HG03175 (cell line): ENCODE measurements around the gene LARGE1.
A peak's percentile ranks its signal among the peaks of the same experiment; 100 is the strongest.
"Not testable (repeated sequence)": the region's sequence is repeated elsewhere in the genome, so short reads cannot be mapped to it uniquely, and the experiment has no call there.

Experiments used
- ATAC-seq: cut with Tn5 transposase; IDR thresholded peaks from one replicate; pipeline ENCODE4 v1.9.1; 2021; ENCODE audit warnings: mild to moderate bottlenecking, moderate library complexity; ENCODE audit not compliant: unreplicated experiment

Gene LARGE1

DNA sequence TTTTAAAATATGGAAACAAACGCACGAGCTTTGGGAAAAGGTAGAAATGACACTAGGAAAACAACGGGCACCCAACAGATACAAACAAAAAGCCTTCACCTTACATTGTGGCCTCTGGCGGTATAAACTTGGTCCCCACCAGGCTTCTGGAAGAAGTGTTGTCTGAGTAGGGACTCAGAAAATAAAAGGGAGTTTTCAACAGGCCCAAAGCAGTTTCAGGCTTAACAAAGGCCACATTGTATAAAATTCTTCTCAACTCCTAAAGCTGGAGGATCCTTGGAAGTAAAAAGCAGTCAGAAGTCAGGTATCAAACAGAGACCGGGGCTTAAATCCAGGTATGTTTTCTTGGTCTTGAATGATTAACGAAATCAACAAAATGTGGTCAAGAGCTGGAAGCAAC, 61.0 kb downstream of the LARGE1 start:
- ATAC-seq = no peak

DNA sequence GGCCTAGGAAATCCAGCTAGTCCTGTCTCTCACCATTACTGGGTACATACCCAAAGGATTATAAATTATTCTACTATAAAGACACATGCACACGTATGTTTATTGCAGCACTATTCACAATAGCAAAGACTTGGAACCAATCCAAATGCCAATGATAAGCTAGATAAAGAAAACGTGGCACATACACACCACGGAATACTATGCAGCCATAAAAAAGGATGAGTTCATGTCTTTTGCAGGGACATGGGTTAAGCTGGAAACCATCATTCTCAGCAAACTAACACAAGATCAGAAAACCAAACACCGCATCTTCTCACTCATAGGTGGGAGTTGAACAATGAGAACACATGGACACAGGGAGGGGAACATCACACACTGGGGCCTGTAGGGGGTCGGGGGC, 61.6 kb downstream of the LARGE1 start:
- ATAC-seq = not testable (repeated sequence)

DNA sequence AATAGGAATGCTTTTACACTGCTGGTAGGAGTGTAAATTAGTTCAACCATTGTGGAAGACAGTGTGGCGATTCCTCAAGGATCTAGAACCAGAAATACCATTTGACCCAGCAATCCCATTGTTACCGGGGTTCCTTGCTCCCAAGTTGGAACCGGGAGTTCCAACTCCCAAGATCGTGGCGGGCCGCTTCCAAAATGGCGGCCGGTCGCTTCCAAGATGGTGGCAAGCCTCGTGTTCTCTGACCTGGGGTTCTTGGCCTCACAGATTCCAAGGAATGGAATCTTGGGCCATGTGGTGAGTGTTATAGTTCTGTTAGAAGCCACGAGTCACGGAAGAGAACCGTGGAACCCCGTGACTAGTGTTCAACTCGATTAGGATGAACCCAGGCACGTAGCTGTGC, 62.5 kb downstream of the LARGE1 start:
- not testable (repeated sequence) for ATAC-seq

DNA sequence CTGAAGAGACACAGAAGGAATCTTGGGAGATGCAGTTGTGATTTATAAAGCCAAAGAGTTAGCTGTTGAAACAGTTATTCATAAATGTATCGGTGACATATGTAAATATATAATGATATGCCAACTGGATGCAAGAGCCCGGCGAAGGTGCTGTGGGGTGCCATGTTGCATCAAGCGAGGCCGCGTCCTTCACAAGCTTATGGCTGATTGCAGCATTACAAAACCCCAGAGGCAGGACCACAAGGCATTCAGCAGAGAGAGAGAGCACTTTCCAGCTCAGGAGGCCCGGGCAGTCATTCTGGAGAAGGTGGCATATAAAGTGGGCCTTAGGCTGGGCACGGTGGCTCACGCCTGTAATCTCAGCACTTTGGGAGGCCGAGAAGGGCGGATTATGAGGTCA, 65.6 kb downstream of the LARGE1 start:
- no peak for ATAC-seq

DNA sequence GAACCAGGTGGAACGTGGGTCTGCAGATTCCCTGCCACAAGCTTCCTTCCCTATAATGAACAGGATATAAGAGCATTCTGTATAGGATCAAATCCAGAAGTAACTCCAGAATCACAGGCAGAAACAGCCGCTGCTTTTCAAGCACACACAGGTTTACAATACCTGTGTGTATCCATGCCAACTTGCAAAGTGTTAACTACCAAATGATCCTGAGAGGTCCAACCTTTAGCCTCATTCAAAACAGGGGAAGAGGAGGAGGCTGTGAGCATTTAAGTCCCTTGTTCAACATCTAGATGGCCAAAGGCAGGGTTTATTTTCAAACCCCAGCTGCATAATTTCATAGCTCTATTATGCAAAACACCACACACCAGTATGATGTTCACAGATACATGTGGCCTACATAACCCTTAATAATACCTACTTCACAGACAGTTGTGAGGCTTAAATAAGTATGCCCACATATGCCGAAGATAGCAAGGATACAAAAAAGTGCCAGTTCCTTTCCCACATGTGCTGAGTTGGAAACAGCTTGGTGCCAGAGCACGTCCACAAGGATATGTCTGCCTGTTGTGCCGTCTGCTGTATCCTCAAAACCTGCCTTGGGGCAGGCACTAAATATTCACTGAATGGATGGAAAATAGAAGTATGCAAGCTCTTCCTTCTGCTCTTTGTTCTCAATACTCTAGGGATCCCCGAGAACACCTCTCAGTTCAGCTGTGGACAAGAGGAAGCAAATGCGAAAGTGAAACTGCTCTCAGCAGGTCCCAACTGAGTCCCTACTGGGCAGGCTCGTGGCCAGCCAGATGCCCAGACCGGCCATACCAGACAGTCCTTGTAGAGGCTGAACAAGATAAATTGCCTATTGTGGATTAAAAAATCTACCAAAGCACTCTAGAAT, 66.8 kb downstream of the LARGE1 start:
- ATAC-seq = peak; percentile 88

DNA sequence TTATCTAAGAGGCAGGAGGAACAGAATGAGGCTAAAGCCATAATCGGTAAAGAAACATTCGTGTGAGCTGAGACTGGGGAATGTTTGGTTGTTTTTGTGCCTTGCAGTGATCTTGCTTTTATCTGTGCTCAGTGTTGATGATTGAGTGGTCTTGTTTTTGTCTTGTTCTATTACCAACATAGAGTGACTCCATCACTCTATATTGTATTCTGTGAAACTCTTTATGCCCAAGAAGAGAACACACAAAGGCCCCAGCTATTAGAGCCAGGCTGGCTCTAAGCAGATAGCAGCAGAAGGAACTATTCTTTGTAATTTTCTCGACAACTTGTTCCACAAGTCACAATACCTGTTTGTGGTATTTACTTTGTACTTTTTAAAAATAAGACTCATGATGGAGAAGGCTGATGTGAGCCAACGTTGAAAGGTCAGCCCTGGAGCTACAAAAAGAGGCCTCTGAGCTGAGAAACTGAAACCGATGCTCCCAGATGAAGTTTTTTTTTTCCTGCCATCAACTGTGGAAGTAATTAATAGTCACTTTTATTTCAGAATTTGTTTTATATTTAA, 68.4 kb downstream of the LARGE1 start:
- no peak for ATAC-seq

DNA sequence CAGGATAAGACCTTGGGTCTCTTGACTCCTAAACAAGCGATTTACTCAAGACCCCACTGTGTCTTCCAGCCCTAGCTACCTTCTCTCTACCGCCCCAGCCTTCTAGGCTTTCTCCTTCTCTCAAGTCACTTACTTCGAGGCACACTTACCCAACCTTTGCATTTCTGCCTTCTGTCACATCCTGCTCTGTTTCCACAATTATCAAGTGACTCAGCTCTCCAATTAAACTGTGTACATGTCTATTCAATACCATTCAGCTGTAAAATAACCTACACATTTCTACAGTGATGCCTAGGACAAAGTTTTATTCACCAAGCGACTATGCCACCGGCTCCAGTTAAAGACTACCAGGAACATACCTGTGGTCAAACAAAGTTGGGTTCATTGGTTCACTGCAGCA, 69.0 kb downstream of the LARGE1 start:
- ATAC-seq = no peak

DNA sequence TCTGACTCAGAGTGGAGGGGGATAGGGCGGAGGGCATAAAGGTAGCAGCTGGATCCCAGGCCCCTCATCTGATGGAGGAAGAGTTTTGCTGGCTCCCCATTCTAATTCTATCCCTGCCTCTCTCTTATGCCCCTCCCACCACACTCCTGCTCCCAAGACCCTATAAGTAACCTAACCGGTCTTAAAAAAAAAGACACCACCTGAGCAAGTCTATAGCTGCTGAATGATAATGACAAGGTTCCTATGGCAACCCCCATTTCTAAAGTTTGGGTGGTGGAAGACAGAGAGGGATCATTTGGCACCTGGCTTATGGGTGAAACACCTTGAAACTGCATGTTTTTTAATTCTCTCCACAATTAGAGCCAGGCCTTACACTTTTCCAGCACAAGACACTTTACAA, 69.6 kb downstream of the LARGE1 start:
- ATAC-seq = no peak

DNA sequence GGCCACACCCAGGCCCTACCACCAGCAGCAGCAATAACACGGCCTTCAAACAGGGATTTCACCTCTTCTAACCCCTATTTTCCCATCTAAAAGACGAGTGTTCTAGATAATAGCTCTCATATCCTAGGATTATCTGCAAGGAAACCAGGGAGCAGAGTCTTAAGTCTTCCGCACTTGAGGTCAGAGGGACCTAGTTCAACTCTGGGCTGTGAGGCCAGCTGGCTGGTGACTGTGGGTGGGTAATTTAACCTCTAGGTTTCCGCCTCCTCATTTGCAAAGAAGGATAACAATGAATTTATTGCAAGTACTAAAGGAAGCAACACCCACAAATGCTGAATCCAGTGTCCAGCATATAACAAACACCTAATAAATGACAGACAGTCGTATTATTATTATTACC, 70.1 kb downstream of the LARGE1 start:
- no peak for ATAC-seq

DNA sequence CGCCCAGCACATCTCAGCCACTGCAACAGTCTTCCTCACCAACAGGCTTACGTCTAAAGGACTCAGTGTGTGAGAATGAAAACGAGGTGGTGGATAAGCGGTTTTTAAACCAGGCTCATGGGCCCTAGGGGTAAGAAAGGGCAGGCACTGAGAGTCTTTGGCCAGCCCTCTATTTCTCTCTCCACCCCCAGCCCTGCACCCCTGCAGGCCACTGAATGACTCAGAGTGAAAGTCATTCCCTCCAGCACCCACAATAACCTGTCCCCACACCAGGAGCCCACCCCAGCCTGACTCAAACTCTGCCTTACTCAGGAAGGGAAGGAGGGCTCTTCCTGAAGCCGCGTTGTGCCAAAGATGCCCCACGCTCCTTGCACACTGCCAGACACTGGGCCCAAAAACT, 72.0 kb downstream of the LARGE1 start:
- no peak for ATAC-seq

DNA sequence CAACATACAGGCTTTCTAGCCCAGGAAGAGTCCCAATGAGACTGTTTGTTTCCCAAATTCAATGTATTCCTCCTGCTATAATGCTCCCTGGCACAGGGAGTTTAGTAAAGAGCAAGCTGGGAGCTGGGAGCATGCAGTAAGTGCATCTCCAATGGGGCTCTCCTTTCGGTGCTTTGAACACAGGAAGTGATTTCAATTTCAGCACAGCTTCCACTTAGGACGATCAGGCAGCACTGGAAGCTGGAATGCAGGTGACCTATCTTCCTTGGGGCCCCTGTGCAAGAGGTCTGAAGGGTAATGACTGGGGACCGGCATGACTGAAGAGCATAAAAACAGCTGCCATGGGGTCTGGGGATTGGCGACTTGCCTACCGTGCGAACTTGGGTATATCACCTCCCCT, 76.0 kb downstream of the LARGE1 start:
- no peak for ATAC-seq

DNA sequence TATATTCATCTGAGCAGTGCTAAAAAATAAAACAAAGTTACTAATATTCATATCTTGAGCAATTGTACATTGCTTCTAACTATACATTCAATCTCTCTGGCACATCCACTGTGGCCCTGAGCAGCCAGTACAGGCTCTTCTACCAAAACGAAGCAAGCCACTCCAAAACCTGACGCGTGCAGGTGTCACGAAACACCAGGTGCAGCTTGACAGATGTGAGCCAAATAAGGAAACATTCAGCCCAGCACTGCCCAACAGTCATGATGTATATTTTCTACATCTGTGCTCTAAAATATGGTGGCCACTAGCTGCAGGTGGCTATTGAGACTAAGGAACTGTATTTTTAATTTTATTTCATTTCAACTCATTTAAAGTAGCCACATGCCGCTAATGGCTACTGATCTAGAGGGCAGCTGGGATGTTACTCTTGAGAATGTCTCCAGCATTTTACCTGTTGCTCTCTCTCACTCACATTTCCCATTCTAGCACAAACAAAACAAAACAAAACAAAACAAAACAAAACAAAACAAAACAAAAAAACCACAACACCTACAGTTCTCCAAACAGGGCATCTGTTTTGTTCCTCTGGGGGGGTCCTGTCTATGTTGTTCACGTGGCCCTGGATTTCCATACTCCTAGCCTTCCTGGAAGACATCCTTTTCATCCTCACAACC, 77.7 kb downstream of the LARGE1 start:
- peak; percentile 47 for ATAC-seq

DNA sequence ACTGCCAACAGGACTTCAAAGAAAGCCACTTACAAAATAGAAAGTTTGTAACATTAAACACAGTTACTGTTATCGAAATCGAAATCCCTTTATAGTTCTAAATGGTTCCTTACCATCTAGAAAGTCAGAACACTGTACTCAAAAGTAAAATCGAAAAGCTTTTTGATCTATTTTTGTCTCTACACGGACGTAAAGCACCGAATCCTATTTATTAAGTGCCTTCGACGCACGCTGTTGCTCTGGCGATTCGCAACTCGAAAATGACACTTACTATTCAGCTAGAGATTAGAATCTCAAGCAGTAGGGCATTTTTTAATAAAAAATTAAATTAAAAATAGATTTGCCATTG, 78.3 kb downstream of the LARGE1 start:
- ATAC-seq = peak; percentile 83

DNA sequence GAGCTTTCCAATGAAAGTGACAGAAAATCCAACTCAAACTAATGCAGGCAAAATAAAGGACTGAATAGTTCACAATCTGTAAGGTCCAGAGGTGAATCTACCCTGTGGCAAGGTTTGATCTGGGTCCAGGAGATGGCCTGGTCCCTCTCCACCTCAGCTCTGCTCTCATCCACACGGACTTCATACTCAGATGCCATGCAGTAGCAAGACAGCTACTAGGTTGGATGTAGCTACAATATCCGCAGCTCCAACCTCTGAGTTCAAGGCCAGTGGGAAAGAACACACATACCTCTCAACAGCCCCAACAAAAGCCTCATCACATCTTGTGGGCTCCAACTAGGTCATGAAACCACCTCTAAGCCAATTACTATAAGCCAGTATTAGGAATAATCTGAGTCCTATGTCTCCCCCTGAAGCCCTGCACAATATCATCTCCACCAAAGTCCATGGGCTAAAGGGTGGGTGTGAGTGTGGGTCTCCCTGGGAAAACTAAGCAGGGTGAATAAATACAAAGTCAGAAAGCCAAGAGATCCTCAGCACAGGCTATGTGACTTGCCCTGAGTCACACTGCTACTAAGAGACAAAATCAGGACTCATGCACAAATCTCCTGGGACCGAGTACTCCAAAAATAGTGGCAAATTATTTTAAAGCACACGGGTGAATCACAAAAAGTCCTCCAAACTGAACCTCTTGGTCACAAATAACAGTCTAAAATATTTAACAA, 78.8 kb downstream of the LARGE1 start:
- ATAC-seq = peak; percentile 51

DNA sequence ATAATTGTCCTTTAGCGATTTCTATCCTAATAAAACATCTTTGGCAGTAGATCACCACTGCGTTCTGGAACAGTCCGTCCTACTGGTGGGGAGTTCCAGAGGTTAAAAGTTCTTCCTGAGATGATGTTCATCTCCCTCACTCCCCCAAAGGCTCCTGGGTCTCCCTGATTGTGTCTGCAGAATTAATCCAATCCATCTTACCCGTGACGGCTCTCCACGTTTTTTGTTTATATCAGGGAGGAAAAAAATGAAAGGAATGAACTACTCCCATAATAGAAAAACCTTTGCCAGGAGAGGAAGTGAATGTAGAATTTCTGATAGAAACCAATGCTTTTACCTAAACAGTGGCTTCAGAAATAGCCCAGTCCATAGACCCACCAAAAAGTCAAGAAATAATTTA, 81.6 kb downstream of the LARGE1 start:
- no peak for ATAC-seq

DNA sequence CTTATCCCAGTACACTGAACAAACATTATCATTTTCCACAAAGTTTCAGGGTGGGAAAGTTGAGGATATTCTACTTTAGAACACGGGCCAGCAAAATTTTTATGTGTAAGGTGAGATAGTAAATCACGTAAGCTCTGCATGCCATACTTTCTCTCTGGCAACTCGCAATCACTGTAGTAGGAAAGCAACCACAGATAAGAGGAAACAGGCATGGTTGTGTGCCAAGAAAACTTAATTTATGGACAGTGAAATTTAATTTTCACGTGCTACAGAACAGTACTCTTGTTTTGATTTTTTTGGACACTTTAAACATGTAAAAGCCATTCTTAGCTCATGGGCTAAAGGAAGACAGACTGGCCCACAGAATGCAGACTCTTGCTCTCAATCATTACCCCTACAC, 82.5 kb downstream of the LARGE1 start:
- ATAC-seq = no peak

DNA sequence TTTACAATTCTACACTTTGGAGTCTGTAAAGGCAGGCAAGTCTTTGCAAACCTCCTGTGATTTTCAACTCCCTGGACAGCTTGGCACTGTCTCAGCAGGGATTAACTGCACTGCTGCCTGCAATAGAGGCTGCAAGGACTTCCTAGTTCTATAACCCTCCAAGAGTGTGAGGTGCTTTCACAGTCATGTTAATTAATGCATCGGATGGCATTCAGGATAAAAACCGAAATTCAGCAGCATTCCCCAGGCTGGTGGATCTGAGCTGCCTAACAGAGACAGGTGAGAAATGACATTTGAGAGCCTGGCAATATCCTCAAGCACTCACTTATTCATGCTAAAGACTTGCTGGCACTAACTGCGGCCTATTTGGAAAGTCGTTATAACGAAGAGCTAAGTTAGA, 85.0 kb downstream of the LARGE1 start:
- ATAC-seq = no peak

DNA sequence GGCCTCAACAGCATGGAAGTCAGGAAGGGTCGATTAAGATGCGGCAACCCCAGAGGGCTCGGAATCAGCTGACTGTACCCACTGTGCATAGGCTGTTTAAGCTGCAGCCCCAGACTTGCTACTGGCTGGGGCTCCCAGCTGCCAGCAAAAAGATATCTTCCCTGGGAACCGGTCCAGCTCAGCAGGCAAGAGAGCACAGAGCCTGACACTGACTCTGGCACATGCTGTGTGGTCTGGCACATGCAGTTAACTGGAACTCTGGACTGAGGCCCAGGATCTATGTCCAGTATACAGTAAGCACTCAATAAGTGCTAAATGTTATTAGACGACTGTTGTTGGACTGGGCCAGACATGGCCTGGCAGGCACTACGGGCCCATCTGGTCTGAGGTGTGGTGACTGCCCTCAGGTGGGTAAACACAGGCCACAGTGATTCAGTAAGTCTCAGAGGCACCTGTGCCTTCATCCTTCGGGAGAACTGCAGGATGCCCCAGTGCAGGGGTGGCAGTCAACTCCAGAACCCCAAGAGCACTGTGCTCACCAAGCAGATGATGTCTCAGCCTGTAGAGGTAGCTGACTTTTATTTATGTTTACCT, 87.6 kb downstream of the LARGE1 start:
- ATAC-seq = no peak

DNA sequence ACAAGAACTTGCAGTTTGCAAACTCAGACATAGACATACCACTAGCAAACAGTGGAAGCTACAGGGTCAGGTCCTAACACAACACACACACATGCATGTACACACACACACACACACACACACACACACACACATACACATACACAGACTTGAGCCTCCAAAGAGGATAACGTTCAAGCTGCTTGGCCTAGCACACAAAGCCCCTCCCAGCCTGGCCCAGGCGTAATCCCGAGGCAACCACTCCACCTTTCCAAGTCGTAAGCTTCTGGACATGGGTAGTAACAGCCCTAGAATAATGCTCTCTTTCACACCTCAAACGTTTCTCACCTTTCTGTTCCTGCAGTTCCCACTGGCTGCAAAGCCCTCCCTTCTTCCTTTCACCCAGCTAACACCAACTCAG, 88.6 kb downstream of the LARGE1 start:
- no peak for ATAC-seq

DNA sequence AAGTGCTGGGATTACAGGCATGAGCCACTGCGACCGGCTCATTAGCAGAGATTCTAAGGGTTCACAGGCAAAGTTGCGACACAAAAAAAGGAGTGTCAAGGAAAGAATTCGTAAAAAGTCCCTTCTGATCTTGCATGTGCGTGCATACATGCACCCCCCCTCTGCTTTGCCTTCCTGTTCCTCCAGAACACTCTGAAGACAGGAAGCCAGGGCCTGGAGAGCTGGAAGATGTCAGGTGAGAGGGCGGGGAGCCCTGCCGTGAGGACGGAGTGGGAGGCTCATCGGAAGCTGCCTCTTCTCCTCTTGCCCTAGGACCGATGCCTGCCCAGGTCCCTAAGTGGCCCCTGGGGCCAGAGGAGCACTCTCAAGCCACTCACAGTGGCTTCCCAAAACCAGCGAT, 89.1 kb downstream of the LARGE1 start:
- ATAC-seq = no peak
